ENCODE measurements around the gene STMP1. TPM values are rescaled to one million over a fixed set of nuclear protein-coding genes. Genes with fewer than 3 reads are reported as not detected.
A peak's percentile ranks its signal among the peaks of the same experiment; 100 is the strongest.

The STMP1 gene
- total and polyA plus RNA-seq, 2 of the 4 experiments (the other 2 are of a cell fraction): 6.1 to 28.3 TPM

- ChIA-PET CTCF (no interaction called here), POLR2A (ENCODE audit: unreplicated experiment) (no interaction called here)
- no TSS peak for BruUV-seq (replicated peaks)
- Histone ChIP-seq H3K79me1 (ENCODE audit: low read depth in 1 of 2, low read length in 2 of 2) (peaks cover 27 to 62% of the 10 kb centered on the region in 2 experiments), H2BK5ac (ENCODE audit: low read depth, low read length, poor library complexity, severe bottlenecking) (peak overlapping the region; percentile 36), H3K4ac (ENCODE audit: low read depth, low read length) (peak overlapping the region; percentile 64), H3K9me1 (ENCODE audit: insufficient read depth, low read length) (peaks cover 35% of the 10 kb centered on the region), H3K14ac (replicated peaks; ENCODE audit: low read depth, low read length) (peak overlapping the region; percentile 2; the same call in 1 of the 2 replicates), H3K27me3 (ENCODE audit: control insufficient read depth, insufficient read depth, low read length) (no peaks in the 10 kb centered on the region), H3K36me3 (ENCODE audit: control insufficient read depth, insufficient read depth, low read length) (peaks cover 3% of the 10 kb centered on the region; the same call in 1 of the 2 replicates), H4K5ac (ENCODE audit: low read depth, low read length) (no peak overlapping the region), H3K4me2 (ENCODE audit: low read depth, low read length) (no peak overlapping the region), H2BK20ac (ENCODE audit: low read depth, low read length) (no peak overlapping the region), H2AFZ (replicated peaks; ENCODE audit: low read length, poor library complexity) (no peak overlapping the region), H4K91ac (ENCODE audit: insufficient read depth, low read depth, low read length) (no peak overlapping the region), H3K4me3 (ENCODE audit: insufficient read depth, low read depth, low read length) (no peak overlapping the region), H4K20me1 (ENCODE audit: insufficient read depth, low read length) (0 out of 2 replicates have a peak, but pooled peaks cover 6% of the 10 kb centered on the region), H3K9me3 (ENCODE audit: control insufficient read depth, insufficient read depth, low read length) (no peaks in the 10 kb centered on the region), H2BK15ac (ENCODE audit: low read depth, low read length) (no peak overlapping the region), H2AK5ac (ENCODE audit: low read depth, low read length) (peak overlapping the region; percentile 82), H3K4me1 (ENCODE audit: control insufficient read depth, insufficient read depth, low read length) (peaks cover 17% of the 10 kb centered on the region), H2AK9ac (replicated peaks; ENCODE audit: low read depth, low read length, poor library complexity) (peak overlapping the region; percentile 43), H4K8ac (ENCODE audit: low read depth in 2 of 2, low read length in 2 of 2) (no peak overlapping the region), H2BK120ac (ENCODE audit: low read depth, low read length) (peak overlapping the region; percentile 42; the same call in 1 of the 2 replicates), H3K23ac (ENCODE audit: low read depth, low read length) (no peak overlapping the region), H3K18ac (ENCODE audit: low read depth, low read length) (no peak overlapping the region), H3K27ac (ENCODE audit: insufficient read depth, low read length) (no peak overlapping the region; the same call in 1 of the 2 replicates), H3K56ac (ENCODE audit: extremely low read depth, insufficient read depth, low read length) (no peak overlapping the region), H3K9ac (ENCODE audit: low read depth, low read length) (no peak overlapping the region)
- dilution Hi-C loops (cut with HindIII; ENCODE audit: low sequenced_read_pairs, unreplicated experiment) (no loop called here), in situ Hi-C loops (cut with MboI; ENCODE audit: low sequenced_read_pairs) (no loop called here), intact Hi-C loops (cut with micrococcal nuclease) (no loop called here)
- DNase-seq (no peak), ATAC-seq (ENCODE audit: low read depth) (0 out of 2 replicates have a peak, but pooled peaks have one; percentile 15)
- WGBS, 2 experiments (ENCODE audit: extremely low coverage in 2 of 2, insufficient read length in 1 of 2): 67% methylated on average over 4 of the region's 9 CpGs; no CpG with 5 or more reads in 1 of the 2 experiments
- TF ChIP-seq CEBPB (IDR thresholded peaks at IDR 0.05; ENCODE audit: low read depth, low read length) (peak; percentile 84), RAD21 (IDR thresholded peaks at IDR 0.05; ENCODE audit: low read length) (no peak)
These were observed 23.2 kb downstream of the STMP1 start for GRCh38 chr7:135685306-135686084.

Measured in IMR-90 (cell line).